ENCODE results near the gene TEAD2.

TEAD2 gene

DNA sequence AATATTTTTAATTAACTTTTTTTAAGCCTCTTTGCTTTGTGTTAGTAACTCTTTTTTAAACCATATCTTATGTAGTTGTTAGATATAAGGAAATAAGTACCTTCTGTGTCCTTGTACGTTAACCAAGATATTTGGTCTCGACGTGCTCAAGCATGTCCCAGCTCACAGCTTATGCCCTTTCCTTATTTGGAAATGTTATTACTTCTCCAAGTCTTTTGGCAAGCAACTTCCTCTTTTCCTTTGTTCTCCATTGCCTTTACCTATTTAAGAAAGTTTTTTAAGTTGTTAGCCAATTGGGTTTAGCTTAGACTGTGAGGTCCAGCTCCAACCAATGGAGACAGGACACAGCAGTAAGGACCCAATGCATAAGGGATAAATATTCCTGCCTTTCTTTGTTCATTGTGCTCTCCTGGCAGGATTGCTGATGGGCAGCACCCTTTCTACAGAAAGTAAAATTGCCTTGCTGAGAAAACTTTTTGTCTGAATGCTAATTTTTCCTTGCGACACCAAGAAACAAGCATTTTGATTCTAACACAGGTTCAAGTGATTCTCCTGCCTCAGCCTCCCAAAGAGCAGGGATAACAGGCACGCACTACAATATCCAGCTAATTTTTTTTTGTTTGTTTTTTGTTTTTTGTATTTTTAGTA, 6.6 kb upstream of the TEAD2 start:
- DNase-seq (ENCODE audit: insufficient read length, low spot score) (no peak), FAIRE-seq (no peak)

DNA sequence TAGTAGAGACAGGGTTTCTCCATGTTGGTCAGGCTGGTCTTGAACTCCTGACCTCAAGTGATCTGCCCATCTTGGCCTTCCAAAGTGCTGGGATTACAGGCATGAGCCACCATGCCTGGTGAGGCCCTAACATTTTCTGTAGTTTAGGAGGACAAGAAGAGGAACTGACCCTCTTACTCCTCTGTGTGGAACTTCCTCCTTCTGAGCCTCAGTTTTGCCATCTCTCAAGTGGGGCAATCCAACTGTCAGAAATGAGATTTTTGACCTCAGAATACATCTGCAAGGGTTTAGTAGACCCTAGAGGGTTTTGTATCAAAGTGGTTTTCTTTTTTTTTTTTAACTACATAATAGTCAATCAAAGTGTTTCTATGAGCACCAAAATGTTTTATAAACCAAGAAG, 3.9 kb upstream of the TEAD2 start:
- FAIRE-seq (no peak), DNase-seq (ENCODE audit: insufficient read length, low spot score) (no peak)
- TF ChIP-seq CTCF (IDR thresholded peaks at IDR 0.05; ENCODE audit: insufficient read depth, missing control alignments): no peak

More for the DNA sequence above, 6.6 kb upstream of the TEAD2 start:
- no peak for TF ChIP-seq CTCF (IDR thresholded peaks at IDR 0.05; ENCODE audit: insufficient read depth, missing control alignments)

GRCh38 chr19:49364083-49364737, 2.0 kb upstream of the TEAD2 start:
- no peak for TF ChIP-seq CTCF (IDR thresholded peaks at IDR 0.05; ENCODE audit: insufficient read depth, missing control alignments)
- FAIRE-seq (no peak), DNase-seq (ENCODE audit: insufficient read length, low spot score) (no peak)

GRCh38 chr19:49363268-49364082, 1.3 kb upstream of the TEAD2 start, which contains the start of gene DKKL1:
TSS of gene DKKL1 (plus strand) at chr19:49363877. CDS start at chr19:49363999, 122 bp downstream.
- FAIRE-seq (no peak), DNase-seq (ENCODE audit: insufficient read length, low spot score) (no peak)
- TF ChIP-seq CTCF (IDR thresholded peaks at IDR 0.05; ENCODE audit: insufficient read depth, missing control alignments): peak; percentile 10

DNA sequence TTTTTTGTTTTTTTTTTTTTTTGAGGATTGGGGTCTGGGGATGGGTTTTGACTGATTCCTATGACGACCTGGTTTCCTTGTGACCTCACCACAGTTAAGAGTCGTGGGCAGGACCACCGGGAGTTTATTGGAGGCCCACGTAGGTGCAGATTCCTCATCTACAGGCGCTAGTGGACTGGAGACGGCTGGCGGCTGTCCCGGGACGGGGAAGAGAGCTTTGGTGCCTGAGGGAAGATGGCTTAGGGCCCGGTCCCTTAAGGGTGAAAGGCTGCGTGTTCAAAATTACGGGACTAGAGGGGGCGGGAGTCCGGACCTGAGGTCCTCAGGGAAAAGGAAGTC, 682 bp upstream of the TEAD2 start:
- FAIRE-seq (no peak), DNase-seq (ENCODE audit: insufficient read length, low spot score) (no peak)
- no peak for TF ChIP-seq CTCF (IDR thresholded peaks at IDR 0.05; ENCODE audit: insufficient read depth, missing control alignments)

- TF ChIP-seq CTCF (IDR thresholded peaks at IDR 0.05; ENCODE audit: insufficient read depth, missing control alignments): no peak
Measured at GRCh38 chr19:49361438-49362047, 673 bp downstream of the TEAD2 start.

More at GRCh38 chr19:49361438-49362047, 673 bp downstream of the TEAD2 start:
- DNase-seq (ENCODE audit: insufficient read length, low spot score): no peak
- FAIRE-seq: no peak
